ENCODE data around the gene AKR1C2.
"Not testable (repeated sequence)": the region's sequence is repeated elsewhere in the genome, so short reads cannot be mapped to it uniquely, and the experiment has no call there.

The AKR1C2 gene

GRCh38 chr10:4956955-4957645 is 46.6 kb downstream of the AKR1C2 start:
- not testable (repeated sequence) for DNase-seq (ENCODE audit: low read depth)

GRCh38 chr10:4956088-4956487 is 47.6 kb downstream of the AKR1C2 start:
- DNase-seq (ENCODE audit: low read depth), result not testable (repeated sequence)

- no peak for DNase-seq (ENCODE audit: low read depth)
These were observed 50.3 kb downstream of the AKR1C2 start for GRCh38 chr10:4953405-4953804.

- DNase-seq (ENCODE audit: low read depth), result not testable (repeated sequence)
These were observed 52.0 kb downstream of the AKR1C2 start for GRCh38 chr10:4951512-4952162.

- DNase-seq (ENCODE audit: low read depth), result no peak
These were observed 55.7 kb downstream of the AKR1C2 start for GRCh38 chr10:4947635-4948596.

- DNase-seq (ENCODE audit: low read depth), result no peak
These were observed 56.5 kb downstream of the AKR1C2 start for GRCh38 chr10:4947039-4947634.

GRCh38 chr10:4945766-4946717 is 57.6 kb downstream of the AKR1C2 start:
- DNase-seq (ENCODE audit: low read depth), result no peak

GRCh38 chr10:4944841-4945240 is 58.8 kb downstream of the AKR1C2 start:
- no peak for DNase-seq (ENCODE audit: low read depth)

- no peak for DNase-seq (ENCODE audit: low read depth)
These were observed 59.8 kb downstream of the AKR1C2 start for GRCh38 chr10:4943821-4944220.

- not testable (repeated sequence) for DNase-seq (ENCODE audit: low read depth)
These were observed 60.2 kb downstream of the AKR1C2 start for GRCh38 chr10:4943416-4943815.

GRCh38 chr10:4942931-4943330 is 60.7 kb downstream of the AKR1C2 start:
- not testable (repeated sequence) for DNase-seq (ENCODE audit: low read depth)

- DNase-seq (ENCODE audit: low read depth), result no peak
These were observed 61.9 kb downstream of the AKR1C2 start for GRCh38 chr10:4941540-4942330.

- DNase-seq (ENCODE audit: low read depth), result not testable (repeated sequence)
These were observed 62.7 kb downstream of the AKR1C2 start for GRCh38 chr10:4940909-4941308.

- DNase-seq (ENCODE audit: low read depth), result not testable (repeated sequence)
These were observed 63.6 kb downstream of the AKR1C2 start for GRCh38 chr10:4940073-4940428.

- DNase-seq (ENCODE audit: low read depth), result no peak
These were observed 64.2 kb downstream of the AKR1C2 start for GRCh38 chr10:4939224-4940072.
